Transverse colon (tissue), 3 donors: ENCODE results near the gene NCOA4.

ENCODE experiments used
- POLR2A ChIP-seq: fragments of 450-650 bp; IDR thresholded peaks from one replicate; pipeline ENCODE4 v1.6.1; 2016; ENCODE audit warnings: antibody characterized with exemption, mild to moderate bottlenecking, moderate library complexity
- TF ChIP-seq, protein P1 (sequence below), 5 experiments: fragments of 200-600 bp in 3 of 5; fragments of 450-650 bp in 2 of 5; sonication (generic) in 3 of 5; IDR thresholded peaks; 1 replicate in 2 of 5; 2 replicates in 3 of 5; pipeline ENCODE4 v1.5.1; 2016 to 2017; ENCODE audit warnings: antibody characterized with exemption in 5 of 5, inconsistent platforms in 3 of 5, mild to moderate bottlenecking in 2 of 5, moderate library complexity in 1 of 5

GRCh38 chr10:46016190-46016589 lies 14.2 kb downstream of the NCOA4 start:
- TF ChIP-seq POLR2A, result no peak
- TF ChIP-seq, protein P1, sequence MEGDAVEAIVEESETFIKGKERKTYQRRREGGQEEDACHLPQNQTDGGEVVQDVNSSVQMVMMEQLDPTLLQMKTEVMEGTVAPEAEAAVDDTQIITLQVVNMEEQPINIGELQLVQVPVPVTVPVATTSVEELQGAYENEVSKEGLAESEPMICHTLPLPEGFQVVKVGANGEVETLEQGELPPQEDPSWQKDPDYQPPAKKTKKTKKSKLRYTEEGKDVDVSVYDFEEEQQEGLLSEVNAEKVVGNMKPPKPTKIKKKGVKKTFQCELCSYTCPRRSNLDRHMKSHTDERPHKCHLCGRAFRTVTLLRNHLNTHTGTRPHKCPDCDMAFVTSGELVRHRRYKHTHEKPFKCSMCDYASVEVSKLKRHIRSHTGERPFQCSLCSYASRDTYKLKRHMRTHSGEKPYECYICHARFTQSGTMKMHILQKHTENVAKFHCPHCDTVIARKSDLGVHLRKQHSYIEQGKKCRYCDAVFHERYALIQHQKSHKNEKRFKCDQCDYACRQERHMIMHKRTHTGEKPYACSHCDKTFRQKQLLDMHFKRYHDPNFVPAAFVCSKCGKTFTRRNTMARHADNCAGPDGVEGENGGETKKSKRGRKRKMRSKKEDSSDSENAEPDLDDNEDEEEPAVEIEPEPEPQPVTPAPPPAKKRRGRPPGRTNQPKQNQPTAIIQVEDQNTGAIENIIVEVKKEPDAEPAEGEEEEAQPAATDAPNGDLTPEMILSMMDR (IDR thresholded peaks at IDR 0.05), result no peak
